Effector memory CD4-positive, alpha-beta T cell (primary cell): Measurements from ENCODE around the gene GNG13.
"Not testable (repeated sequence)": the region's sequence is repeated elsewhere in the genome, so short reads cannot be mapped to it uniquely, and the experiment has no call there.

Experiments used
- DNase-seq, 3 donors: peaks; one replicate each; pipeline ENCODE4 v3.0.0-alpha.2; 2020
- H3K27ac ChIP-seq: 2 replicates; pipeline ENCODE4 v1.7.0; 2013; ENCODE audit warnings: mild to moderate bottlenecking, low read length, moderate library complexity; ENCODE audit not compliant: insufficient read depth, poor library complexity, severe bottlenecking
- H3K27me3 ChIP-seq: replicated peaks from 2 replicates; pipeline ENCODE4 v1.7.0; 2013; ENCODE audit warnings: mild to moderate bottlenecking, low read length; ENCODE audit not compliant: insufficient read depth, control insufficient read depth, poor library complexity, severe bottlenecking
- H3K36me3 ChIP-seq: 2 replicates; pipeline ENCODE4 v1.7.0; 2013; ENCODE audit warnings: mild to moderate bottlenecking, low read length, moderate library complexity; ENCODE audit not compliant: control insufficient read depth, insufficient read depth
- H3K4me1 ChIP-seq: 2 replicates; pipeline ENCODE4 v1.7.0; 2013; ENCODE audit warnings: low read length, mild to moderate bottlenecking; ENCODE audit not compliant: control insufficient read depth, insufficient read depth, poor library complexity, severe bottlenecking
- H3K4me3 ChIP-seq: 2 replicates; pipeline ENCODE4 v1.7.0; 2013; ENCODE audit warnings: low read length, low read depth, mild to moderate bottlenecking; ENCODE audit not compliant: insufficient read depth, poor library complexity, severe bottlenecking
- H3K9me3 ChIP-seq: 2 replicates; pipeline ENCODE4 v1.7.0; 2013; ENCODE audit warnings: mild to moderate bottlenecking, low read length, moderate library complexity; ENCODE audit not compliant: control insufficient read depth

GNG13 gene

GRCh38 chr16:778447-778846, 22.1 kb downstream of the GNG13 start:
- Histone ChIP-seq H3K4me3 (no peak overlapping the region), H3K4me1 (no peaks in the 10 kb centered on the region), H3K27ac (no peak overlapping the region), H3K36me3 (no peaks in the 10 kb centered on the region), H3K9me3 (no peaks in the 10 kb centered on the region), H3K27me3 (no peaks in the 10 kb centered on the region)
- DNase-seq: no peak

- H3K27me3 ChIP-seq: no peaks in the 10 kb centered on the region
- H3K4me3 ChIP-seq: no peak overlapping the region
- no peak overlapping the region for H3K27ac ChIP-seq
- H3K36me3 ChIP-seq: no peaks in the 10 kb centered on the region
- no peaks in the 10 kb centered on the region for H3K4me1 ChIP-seq
- no peaks in the 10 kb centered on the region for H3K9me3 ChIP-seq
- no peak for DNase-seq
Measured at GRCh38 chr16:777826-778225, 22.7 kb downstream of the GNG13 start.

GRCh38 chr16:776824-777223, 23.7 kb downstream of the GNG13 start:
- Histone ChIP-seq H3K36me3 (no peaks in the 10 kb centered on the region), H3K9me3 (no peaks in the 10 kb centered on the region), H3K27ac (no peak overlapping the region), H3K4me3 (no peak overlapping the region), H3K4me1 (no peaks in the 10 kb centered on the region), H3K27me3 (no peaks in the 10 kb centered on the region)
- no peak for DNase-seq

- H3K9me3 ChIP-seq, H3K4me3 ChIP-seq, DNase-seq, H3K36me3 ChIP-seq, H3K27me3 ChIP-seq, H3K27ac ChIP-seq, H3K4me1 ChIP-seq: not testable (repeated sequence)
Measured at GRCh38 chr16:776298-776697, 24.2 kb downstream of the GNG13 start.

- H3K4me1 ChIP-seq: no peaks in the 10 kb centered on the region
- no peak for DNase-seq
- H3K36me3 ChIP-seq: no peaks in the 10 kb centered on the region
- H3K27ac ChIP-seq: no peak overlapping the region
- no peaks in the 10 kb centered on the region for H3K9me3 ChIP-seq
- H3K27me3 ChIP-seq: no peaks in the 10 kb centered on the region
- no peak overlapping the region for H3K4me3 ChIP-seq
Measured at GRCh38 chr16:775236-775796, 25.2 kb downstream of the GNG13 start.

- Histone ChIP-seq H3K27ac (no peak overlapping the region), H3K4me1 (no peaks in the 10 kb centered on the region), H3K9me3 (no peaks in the 10 kb centered on the region), H3K4me3 (no peak overlapping the region), H3K27me3 (no peaks in the 10 kb centered on the region), H3K36me3 (no peaks in the 10 kb centered on the region)
- no peak for DNase-seq
Measured at GRCh38 chr16:774086-775001, 26.2 kb downstream of the GNG13 start.

GRCh38 chr16:772959-773358, 27.6 kb downstream of the GNG13 start:
- Histone ChIP-seq H3K27ac (no peak overlapping the region), H3K36me3 (no peaks in the 10 kb centered on the region), H3K4me3 (no peak overlapping the region), H3K9me3 (no peaks in the 10 kb centered on the region), H3K27me3 (no peaks in the 10 kb centered on the region), H3K4me1 (no peaks in the 10 kb centered on the region)
- no peak for DNase-seq

- no peaks in the 10 kb centered on the region for H3K27me3 ChIP-seq
- no peak overlapping the region for H3K27ac ChIP-seq
- no peaks in the 10 kb centered on the region for H3K36me3 ChIP-seq
- H3K9me3 ChIP-seq: no peaks in the 10 kb centered on the region
- H3K4me3 ChIP-seq: no peak overlapping the region
- DNase-seq: no peak
- H3K4me1 ChIP-seq: no peaks in the 10 kb centered on the region
Measured at GRCh38 chr16:770411-770810, 30.1 kb downstream of the GNG13 start.

GRCh38 chr16:769934-770333, 30.6 kb downstream of the GNG13 start:
- DNase-seq: no peak
- H3K4me1 ChIP-seq: no peaks in the 10 kb centered on the region
- H3K4me3 ChIP-seq: no peak overlapping the region
- H3K27ac ChIP-seq: no peak overlapping the region
- H3K27me3 ChIP-seq: no peaks in the 10 kb centered on the region
- H3K9me3 ChIP-seq: no peaks in the 10 kb centered on the region
- H3K36me3 ChIP-seq: no peaks in the 10 kb centered on the region

- Histone ChIP-seq H3K4me1 (no peaks in the 10 kb centered on the region), H3K36me3 (no peaks in the 10 kb centered on the region), H3K4me3 (no peak overlapping the region), H3K9me3 (no peaks in the 10 kb centered on the region), H3K27me3 (no peaks in the 10 kb centered on the region), H3K27ac (no peak overlapping the region)
- DNase-seq: no peak
Measured at GRCh38 chr16:769184-769784, 31.2 kb downstream of the GNG13 start.
